Tibial nerve (tissue), 4 donors: ENCODE results near the gene CD300E. TPM values are rescaled to one million over a fixed set of nuclear protein-coding genes. Genes with fewer than 3 reads are reported as not detected.

ENCODE experiments used
- DNase-seq, 2 donors: peaks; one replicate each; pipeline ENCODE4 v3.0.0-alpha.2; 2019; ENCODE audit warnings: low spot score in 2 of 2
- H3K27ac ChIP-seq, 4 donors: fragments of 200-600 bp; sonication (generic) in 3 of 4; one replicate each; pipeline ENCODE4 v1.5.1; 2017 to 2019; ENCODE audit warnings: mild to moderate bottlenecking in 1 of 4
- H3K27me3 ChIP-seq, 2 donors: fragments of 200-600 bp; sonication (generic) in 1 of 2; one replicate each; pipeline versions ENCODE4 v1.5.1 to v1.6.0; 2017 to 2019
- H3K36me3 ChIP-seq, 3 donors: fragments of 200-600 bp; sonication (generic); one replicate each; pipeline ENCODE4 v1.5.1; 2018 to 2019
- H3K4me1 ChIP-seq, 4 donors: fragments of 200-600 bp; sonication (generic) in 3 of 4; one replicate each; pipeline ENCODE4 v1.5.1; 2017 to 2019
- H3K4me3 ChIP-seq, 4 donors: fragments of 200-600 bp; sonication (generic) in 3 of 4; one replicate each; pipeline ENCODE4 v1.5.1; 2017 to 2019; ENCODE audit warnings: mild to moderate bottlenecking in 1 of 4, moderate library complexity in 1 of 4
- H3K9me3 ChIP-seq, 4 donors: fragments of 200-600 bp; sonication (generic) in 3 of 4; one replicate each; pipeline ENCODE4 v1.5.1; 2017 to 2019
- EP300 ChIP-seq, 2 donors: sonication (generic); formaldehyde crosslinking; IDR thresholded peaks; one replicate each; pipeline ENCODE4 v1.6.1; 2017; ENCODE audit warnings: antibody characterized with exemption in 2 of 2, mild to moderate bottlenecking in 1 of 2
- POLR2A ChIP-seq, 2 donors: fragments of 450-650 bp; IDR thresholded peaks; one replicate each; pipeline ENCODE4 v1.6.1; 2017; ENCODE audit warnings: antibody characterized with exemption in 2 of 2, mild to moderate bottlenecking in 2 of 2, moderate library complexity in 2 of 2
- WGBS, 2 donors: methylation state at CpG; one replicate each; pipeline ENCODE4 v1.1.5; 2018; 5-methylcytosine and 5-hydroxymethylcytosine counted together
- total RNA-seq, 4 donors: library from RNA; depleted of rRNA; stranded (reverse); fragments of >200 nt; gene quantifications; one replicate each; pipeline ENCODE4 v1.1.0, GENCODE V29; 2016
- TF ChIP-seq, protein P1 (sequence below), 5 experiments: fragments of 200-600 bp in 3 of 5; fragments of 450-650 bp in 2 of 5; sonication (generic) in 3 of 5; IDR thresholded peaks; one replicate each; pipeline ENCODE4 v1.5.1; 2016 to 2019; ENCODE audit warnings: antibody characterized with exemption in 5 of 5, mild to moderate bottlenecking in 3 of 5, moderate library complexity in 2 of 5

CD300E gene
- total RNA-seq, 4 donors from 2014 or later: under 0.01 to 1.8 (median 0.51) TPM

DNA sequence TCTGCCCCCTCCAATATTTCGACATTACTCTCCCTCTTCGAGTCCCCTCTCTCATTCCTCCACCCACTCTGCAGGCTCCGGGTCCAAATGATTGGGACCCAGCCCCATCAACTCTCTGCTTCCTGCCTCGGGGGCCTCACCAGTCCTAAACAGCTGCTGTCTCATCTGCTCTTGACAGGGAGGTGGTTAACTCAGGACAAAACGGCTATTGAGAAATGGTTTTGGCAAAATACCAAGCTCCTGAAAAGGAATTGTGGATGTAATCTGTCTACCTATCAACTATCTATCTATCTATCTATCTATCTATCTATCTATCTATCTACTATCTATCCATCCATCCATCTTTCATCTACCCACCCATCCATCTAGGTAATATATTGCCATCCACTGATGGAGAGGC lies 58.4 kb downstream of the CD300E start:
- no peak for DNase-seq
- H3K9me3 ChIP-seq: no peaks in the 10 kb centered on the region
- no peak for TF ChIP-seq POLR2A (IDR thresholded peaks at IDR 0.05)
- TF ChIP-seq, protein P1, sequence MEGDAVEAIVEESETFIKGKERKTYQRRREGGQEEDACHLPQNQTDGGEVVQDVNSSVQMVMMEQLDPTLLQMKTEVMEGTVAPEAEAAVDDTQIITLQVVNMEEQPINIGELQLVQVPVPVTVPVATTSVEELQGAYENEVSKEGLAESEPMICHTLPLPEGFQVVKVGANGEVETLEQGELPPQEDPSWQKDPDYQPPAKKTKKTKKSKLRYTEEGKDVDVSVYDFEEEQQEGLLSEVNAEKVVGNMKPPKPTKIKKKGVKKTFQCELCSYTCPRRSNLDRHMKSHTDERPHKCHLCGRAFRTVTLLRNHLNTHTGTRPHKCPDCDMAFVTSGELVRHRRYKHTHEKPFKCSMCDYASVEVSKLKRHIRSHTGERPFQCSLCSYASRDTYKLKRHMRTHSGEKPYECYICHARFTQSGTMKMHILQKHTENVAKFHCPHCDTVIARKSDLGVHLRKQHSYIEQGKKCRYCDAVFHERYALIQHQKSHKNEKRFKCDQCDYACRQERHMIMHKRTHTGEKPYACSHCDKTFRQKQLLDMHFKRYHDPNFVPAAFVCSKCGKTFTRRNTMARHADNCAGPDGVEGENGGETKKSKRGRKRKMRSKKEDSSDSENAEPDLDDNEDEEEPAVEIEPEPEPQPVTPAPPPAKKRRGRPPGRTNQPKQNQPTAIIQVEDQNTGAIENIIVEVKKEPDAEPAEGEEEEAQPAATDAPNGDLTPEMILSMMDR (IDR thresholded peaks at IDR 0.05): no peak
- TF ChIP-seq EP300 (IDR thresholded peaks at IDR 0.05): no peak
- no peaks in the 10 kb centered on the region for H3K27me3 ChIP-seq
- no peak overlapping the region for H3K4me3 ChIP-seq
- H3K36me3 ChIP-seq: no peaks in the 10 kb centered on the region
- H3K27ac ChIP-seq: no peak overlapping the region
- no peaks in the 10 kb centered on the region for H3K4me1 ChIP-seq
- 39 to 56% methylated on average over 5 of the region's 5 CpGs for WGBS, 2 donors

DNA sequence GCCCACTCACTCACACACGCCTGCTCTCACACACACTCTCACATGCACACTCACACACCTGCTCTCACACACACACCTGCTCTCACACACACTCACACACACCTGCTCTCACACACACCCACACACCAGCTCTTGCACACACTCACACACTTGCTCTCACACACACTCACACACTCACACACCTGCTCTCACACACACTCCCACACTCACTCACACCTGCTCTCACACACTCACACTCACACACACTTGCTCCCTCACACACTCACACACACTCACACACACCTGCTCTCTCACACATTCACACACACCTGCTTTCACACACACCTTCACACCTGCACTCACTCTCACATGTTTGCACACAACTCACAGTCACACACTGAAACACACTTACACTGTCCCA lies 60.2 kb downstream of the CD300E start:
- Histone ChIP-seq H3K27ac (no peak overlapping the region), H3K36me3 (no peaks in the 10 kb centered on the region), H3K4me1 (no peaks in the 10 kb centered on the region), H3K27me3 (peaks cover 0 to 3% of the 10 kb centered on the region in 2 donors), H3K4me3 (no peak overlapping the region), H3K9me3 (no peaks in the 10 kb centered on the region)
- 80 to 95% methylated on average over 1 of the region's 1 CpG for WGBS, 2 donors
- TF ChIP-seq, protein P1 (IDR thresholded peaks at IDR 0.05): no peak
- no peak for TF ChIP-seq EP300 (IDR thresholded peaks at IDR 0.05)
- TF ChIP-seq POLR2A (IDR thresholded peaks at IDR 0.05): no peak
- no peak for DNase-seq

DNA sequence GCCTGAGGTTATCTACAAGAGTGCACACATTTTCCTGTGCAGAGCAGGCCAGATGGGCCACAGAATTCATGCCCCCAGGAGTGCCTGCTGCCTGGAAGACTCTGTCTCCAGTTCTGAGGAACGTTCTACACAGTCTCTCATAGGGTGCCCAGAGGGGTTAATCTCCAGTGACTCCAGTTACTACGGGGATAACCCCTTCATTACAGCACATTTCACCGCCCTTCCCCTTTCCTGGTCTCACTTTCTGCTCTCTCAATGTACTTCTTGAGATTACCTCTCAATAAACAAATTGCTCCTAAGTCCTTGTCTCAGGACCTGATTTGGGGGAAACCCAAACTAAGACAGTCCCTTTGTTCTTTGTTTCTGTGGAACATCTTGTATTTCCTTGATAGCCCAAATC lies 62.0 kb downstream of the CD300E start:
- TF ChIP-seq, protein P1 (IDR thresholded peaks at IDR 0.05): no peak
- TF ChIP-seq EP300 (IDR thresholded peaks at IDR 0.05): no peak
- TF ChIP-seq POLR2A (IDR thresholded peaks at IDR 0.05): no peak
- Histone ChIP-seq H3K9me3 (no peaks in the 10 kb centered on the region), H3K36me3 (no peaks in the 10 kb centered on the region), H3K4me1 (no peaks in the 10 kb centered on the region), H3K27ac (no peak overlapping the region), H3K4me3 (no peak overlapping the region), H3K27me3 (peaks cover 0 to 3% of the 10 kb centered on the region in 2 donors)
- WGBS, 2 donors: 47 to 63% methylated on average over 3 of the region's 3 CpGs
- no peak for DNase-seq

Other genes starting within 250 kb of the CD300E start
- gene GPRC5C, start 191.7 kb downstream of the CD300E start, total RNA-seq: 10 to 100 TPM; 41.6 to 96.4 (median 55.1) TPM
- 10 to 100 TPM in 2 of 4 donors, 1 to 10 TPM in 2; 6.8 to 12.6 (median 9.8) TPM for gene CD300A, start 157.1 kb downstream of the CD300E start, total RNA-seq
- gene CD300LB, start 92.3 kb downstream of the CD300E start, total RNA-seq: under 1 TPM in 2 of 4 donors, not detected in 2; 0.21 to 0.44 TPM
- 1 to 10 TPM in 2 of 4 donors, under 1 TPM in 1, not detected in 1; 0.59 to 1.8 (median 1.7) TPM for gene CD300C, start 77.6 kb downstream of the CD300E start, total RNA-seq
- gene CD300H, start 56.2 kb downstream of the CD300E start, total RNA-seq: not detected
- not detected for gene CD300LD, start 31.5 kb downstream of the CD300E start, total RNA-seq
- gene CD300LF, start 89.2 kb upstream of the CD300E start, total RNA-seq: 1 to 10 TPM in 1 of 4 donors, not detected in 3; 2.1 TPM
- 1 to 10 TPM in 3 of 4 donors, under 1 TPM in 1; 0.87 to 4.4 (median 2.3) TPM for gene RAB37, start 113.5 kb upstream of the CD300E start, total RNA-seq
- 10 to 100 TPM; 42.2 to 55.2 (median 53.0) TPM for gene NHERF1, start 124.9 kb upstream of the CD300E start, total RNA-seq
- 10 to 100 TPM; 27.5 to 78.6 (median 43.2) TPM for gene NAT9, start 152.6 kb upstream of the CD300E start, total RNA-seq
- 1 to 10 TPM in 1 of 4 donors, under 1 TPM in 3; 0.22 to 3.6 (median 0.50) TPM for gene GRIN2C, start 236.1 kb upstream of the CD300E start, total RNA-seq
- gene FDXR, start 249.3 kb upstream of the CD300E start, total RNA-seq: 10 to 100 TPM in 1 of 4 donors, 1 to 10 TPM in 3; 3.9 to 12.1 (median 8.8) TPM